Mesenchymal stem cell (in vitro differentiated cells and primary cell): ENCODE results near the gene RNFT2.

Experiments
- DNase-seq: peaks from one replicate; pipeline ENCODE4 v3.0.0-alpha.2; 2013
- H2AFZ ChIP-seq: one replicate; pipeline ENCODE4 v1.6.1; 2013; ENCODE audit warnings: low read depth, mild to moderate bottlenecking, control low read depth, inconsistent platforms, low read length, moderate library complexity
- H2AK5ac ChIP-seq: 2 replicates; pipeline ENCODE4 v1.6.1; 2013; ENCODE audit warnings: low read length, moderate library complexity, mild to moderate bottlenecking, inconsistent platforms; ENCODE audit not compliant: severe bottlenecking
- H2BK120ac ChIP-seq: one replicate; pipeline ENCODE4 v1.6.1; 2013; ENCODE audit warnings: low read depth, mild to moderate bottlenecking, inconsistent platforms, low read length, moderate library complexity
- H2BK12ac ChIP-seq, 2 experiments: one replicate each; pipeline ENCODE4 v1.6.1; 2013; ENCODE audit warnings: inconsistent platforms in 2 of 2, low read length in 2 of 2, mild to moderate bottlenecking in 2 of 2, moderate library complexity in 2 of 2, control low read depth in 1 of 2
- H2BK15ac ChIP-seq: one replicate; pipeline ENCODE4 v1.6.1; 2013; ENCODE audit warnings: mild to moderate bottlenecking, low read depth, inconsistent platforms; ENCODE audit not compliant: poor library complexity, severe bottlenecking
- H2BK5ac ChIP-seq: 2 replicates; pipeline ENCODE4 v1.6.1; 2013; ENCODE audit warnings: low read depth, mild to moderate bottlenecking, low read length, control low read depth, inconsistent platforms; ENCODE audit not compliant: poor library complexity, severe bottlenecking
- H3K14ac ChIP-seq, 2 experiments: one replicate each; pipeline ENCODE4 v1.6.1; 2013; ENCODE audit warnings: inconsistent platforms in 2 of 2, low read length in 2 of 2, control low read depth in 1 of 2, mild to moderate bottlenecking in 1 of 2, moderate library complexity in 1 of 2
- H3K18ac ChIP-seq, 2 experiments: one replicate each; pipeline ENCODE4 v1.6.1; 2013; ENCODE audit warnings: inconsistent platforms in 2 of 2, low read length in 2 of 2, control low read depth in 1 of 2, low read depth in 1 of 2, mild to moderate bottlenecking in 1 of 2
- H3K23ac ChIP-seq, 2 experiments: one replicate each; pipeline ENCODE4 v1.6.1; 2013; ENCODE audit warnings: inconsistent platforms in 2 of 2, low read length in 2 of 2, mild to moderate bottlenecking in 2 of 2, moderate library complexity in 2 of 2, control low read depth in 1 of 2
- H3K27ac ChIP-seq: 2 replicates; pipeline ENCODE4 v1.5.1; 2013; ENCODE audit warnings: mild to moderate bottlenecking, moderate library complexity, low read length, control low read depth, inconsistent platforms; ENCODE audit not compliant: poor library complexity, severe bottlenecking
- H3K27me3 ChIP-seq, 2 experiments: 2 replicates each; pipeline versions ENCODE4 v1.6.1 to v1.7.0; 2013; ENCODE audit warnings: low read length in 2 of 2, mild to moderate bottlenecking in 2 of 2, moderate library complexity in 2 of 2, control low read depth in 1 of 2, inconsistent platforms in 1 of 2; ENCODE audit not compliant: control insufficient read depth in 1 of 2, insufficient read depth in 1 of 2
- H3K36me3 ChIP-seq, 2 experiments: 2 replicates each; pipeline versions ENCODE4 v1.6.1 to v1.7.0; 2013; ENCODE audit warnings: low read length in 2 of 2, control low read depth in 1 of 2, inconsistent platforms in 1 of 2, low read depth in 1 of 2, mild to moderate bottlenecking in 1 of 2; ENCODE audit not compliant: insufficient read depth in 2 of 2, control insufficient read depth in 1 of 2
- H3K4ac ChIP-seq, 2 experiments: one replicate each; pipeline ENCODE4 v1.6.1; 2013; ENCODE audit warnings: inconsistent platforms in 2 of 2, low read length in 2 of 2, mild to moderate bottlenecking in 2 of 2, moderate library complexity in 2 of 2, control low read depth in 1 of 2, low read depth in 1 of 2
- H3K4me1 ChIP-seq: 2 replicates; pipeline ENCODE4 v1.6.1; 2013; ENCODE audit warnings: low read depth, low read length, control low read depth; ENCODE audit not compliant: control insufficient read depth, insufficient read depth
- H3K4me2 ChIP-seq: 2 replicates; pipeline ENCODE4 v1.6.1; 2013; ENCODE audit warnings: low read length, mild to moderate bottlenecking, inconsistent platforms; ENCODE audit not compliant: poor library complexity, severe bottlenecking
- H3K4me3 ChIP-seq, 2 experiments: 2 replicates each; pipeline versions ENCODE4 v1.5.1 to v1.7.0; 2013; ENCODE audit warnings: low read length in 2 of 2, mild to moderate bottlenecking in 2 of 2, control low read depth in 1 of 2, low read depth in 1 of 2; ENCODE audit not compliant: insufficient read depth in 1 of 2
- H3K79me1 ChIP-seq: replicated peaks from 2 replicates; pipeline ENCODE4 v1.6.1; 2013; ENCODE audit warnings: mild to moderate bottlenecking, control low read depth, low read length, inconsistent platforms; ENCODE audit not compliant: poor library complexity, severe bottlenecking
- H3K9ac ChIP-seq: 2 replicates; pipeline ENCODE4 v1.7.0; 2013; ENCODE audit warnings: mild to moderate bottlenecking, low read length, moderate library complexity
- H3K9me3 ChIP-seq: 2 replicates; pipeline ENCODE4 v1.7.0; 2013; ENCODE audit warnings: mild to moderate bottlenecking, low read length; ENCODE audit not compliant: control insufficient read depth
- H4K8ac ChIP-seq: one replicate; pipeline ENCODE4 v1.6.1; 2013; ENCODE audit warnings: inconsistent platforms, mild to moderate bottlenecking, low read length, moderate library complexity
- H4K91ac ChIP-seq: one replicate; pipeline ENCODE4 v1.6.1; 2013; ENCODE audit warnings: mild to moderate bottlenecking, low read length, inconsistent platforms
- WGBS: methylation state at CpG from one replicate; pipeline ENCODE4 v1.1.7; 2013; ENCODE audit warnings: mixed read lengths; 5-methylcytosine and 5-hydroxymethylcytosine counted together

Gene RNFT2

DNA sequence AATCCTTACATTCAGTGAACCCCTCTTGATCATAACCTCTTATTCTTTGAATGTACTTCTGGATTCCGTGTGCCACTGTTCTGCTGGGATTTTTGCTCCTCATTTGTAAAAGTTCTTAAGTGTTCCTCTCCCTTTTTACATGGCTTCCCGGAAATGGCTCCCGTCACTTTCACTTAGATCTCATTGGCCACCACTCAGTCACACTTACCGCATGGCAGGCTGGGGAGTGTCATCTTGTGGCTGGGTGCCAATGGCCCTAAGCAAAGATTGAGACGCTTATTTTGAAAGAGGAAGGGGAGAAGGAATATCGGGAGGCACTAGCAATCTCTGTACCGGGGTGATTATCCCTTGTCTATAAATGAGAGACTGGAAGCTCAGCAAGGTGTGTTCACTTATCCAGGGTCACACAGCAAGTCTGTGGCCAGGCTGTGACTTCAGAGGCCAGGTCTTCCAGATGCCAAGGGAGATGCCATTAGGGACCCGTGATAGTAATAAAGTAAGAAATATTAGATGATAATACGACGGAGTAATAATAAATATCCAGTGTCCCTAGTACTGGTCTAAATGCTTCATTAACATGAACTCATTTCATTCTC, 68.8 kb downstream of the RNFT2 start:
- Histone ChIP-seq H4K91ac (no peak overlapping the region), H4K8ac (no peak overlapping the region), H2AK5ac (no peak overlapping the region), H3K27ac (no peak overlapping the region), H2BK15ac (no peak overlapping the region), H2BK12ac (no peak overlapping the region), H3K4me3 (no peak overlapping the region), H3K27me3 (peaks cover 0 to 9% of the 10 kb centered on the region in 2 experiments), H3K36me3 (no peaks in the 10 kb centered on the region), H2BK120ac (no peak overlapping the region), H3K18ac (no peak overlapping the region), H3K23ac (no peak overlapping the region), H2BK5ac (no peak overlapping the region), H2AFZ (no peak overlapping the region), H3K14ac (no peak overlapping the region), H3K79me1 (no peaks in the 10 kb centered on the region), H3K4me2 (no peak overlapping the region), H3K9ac (no peak overlapping the region), H3K9me3 (no peaks in the 10 kb centered on the region), H3K4ac (no peak overlapping the region), H3K4me1 (no peaks in the 10 kb centered on the region)
- DNase-seq, result no peak
- WGBS, result 86% methylated on average over 7 of the region's 10 CpGs

DNA sequence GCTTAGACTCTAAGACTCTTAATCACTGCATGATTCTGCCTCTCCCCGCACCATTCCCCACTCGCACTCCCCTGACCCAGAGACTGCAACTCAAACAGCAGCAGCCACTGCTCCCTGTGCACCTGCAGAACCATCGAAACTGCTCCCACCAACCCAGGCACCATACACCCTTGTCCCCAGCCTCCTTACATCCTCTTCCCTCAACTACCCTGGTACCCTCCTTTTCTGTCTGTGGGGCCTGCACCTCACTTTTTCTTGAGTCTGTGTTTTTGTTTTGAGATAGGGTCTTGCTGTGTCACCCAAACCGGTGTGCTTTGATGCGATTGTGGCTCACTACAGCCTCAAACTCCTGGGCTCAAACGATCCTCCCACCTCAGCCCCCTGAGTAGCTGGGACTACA, 69.4 kb downstream of the RNFT2 start:
- Histone ChIP-seq H2BK5ac (no peak overlapping the region), H4K91ac (no peak overlapping the region), H3K79me1 (no peaks in the 10 kb centered on the region), H3K27ac (no peak overlapping the region), H3K9ac (no peak overlapping the region), H2AFZ (no peak overlapping the region), H3K9me3 (no peaks in the 10 kb centered on the region), H3K23ac (no peak overlapping the region), H3K27me3 (peaks cover 0 to 9% of the 10 kb centered on the region in 2 experiments), H3K18ac (no peak overlapping the region), H3K4me2 (no peak overlapping the region), H3K14ac (no peak overlapping the region), H3K4me1 (no peaks in the 10 kb centered on the region), H2BK120ac (no peak overlapping the region), H2AK5ac (no peak overlapping the region), H3K36me3 (no peaks in the 10 kb centered on the region), H3K4ac (no peak overlapping the region), H2BK15ac (no peak overlapping the region), H3K4me3 (no peak overlapping the region), H2BK12ac (no peak overlapping the region), H4K8ac (no peak overlapping the region)
- 92% methylated on average over 6 of the region's 6 CpGs for WGBS
- DNase-seq, result no peak

DNA sequence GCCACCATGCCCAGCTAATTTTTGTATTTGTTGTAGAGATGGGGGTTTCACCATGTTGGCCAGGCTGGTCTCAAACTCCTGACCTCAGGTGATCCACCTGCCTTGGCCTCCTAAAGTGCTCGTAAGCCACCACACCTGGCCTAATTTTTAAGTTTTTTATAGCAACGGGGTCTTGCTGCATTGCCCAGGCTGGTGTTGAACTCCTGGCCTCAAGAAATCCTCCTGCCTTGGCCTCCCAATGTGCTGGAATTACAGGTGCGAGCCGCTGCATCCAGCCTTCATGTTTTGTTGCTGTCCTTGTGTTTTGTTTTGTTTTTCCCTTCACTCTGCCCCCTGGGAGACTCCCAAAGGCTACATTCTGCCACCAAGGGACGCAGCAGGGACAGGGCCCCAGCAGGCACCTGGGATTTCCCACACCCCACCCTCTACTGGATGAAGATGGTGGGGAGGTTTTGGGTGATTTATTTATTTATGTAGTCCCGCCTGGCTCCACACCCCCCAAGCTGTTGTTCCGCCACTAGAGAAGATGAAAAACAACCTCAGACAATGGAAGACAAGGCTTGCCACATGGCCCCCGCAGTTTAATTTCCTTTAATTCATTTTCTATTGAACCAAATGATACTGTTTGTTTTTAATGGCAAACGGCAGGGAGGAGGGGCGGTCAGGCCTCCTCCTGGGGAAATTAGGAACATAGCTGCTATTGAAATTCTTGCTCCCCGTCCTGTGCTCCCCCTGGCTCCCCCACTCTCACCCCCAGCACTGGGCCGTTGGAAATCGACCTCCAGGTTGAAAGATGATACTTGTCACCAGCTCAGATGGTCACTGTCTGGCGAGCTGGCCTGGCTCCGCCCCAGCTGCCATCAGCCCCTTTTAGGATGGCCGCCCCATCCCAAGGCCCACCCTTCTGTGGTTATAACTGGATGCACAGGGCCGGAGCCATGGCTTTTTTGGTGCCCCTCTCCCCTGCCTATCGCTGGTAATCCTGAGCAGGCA, 70.3 kb downstream of the RNFT2 start:
- H3K4me2 ChIP-seq, result no peak overlapping the region
- H3K79me1 ChIP-seq, result no peaks in the 10 kb centered on the region
- H3K4me3 ChIP-seq, result no peak overlapping the region
- no peak overlapping the region for H3K27ac ChIP-seq
- H2AFZ ChIP-seq, result no peak overlapping the region
- H3K18ac ChIP-seq, result no peak overlapping the region
- H3K14ac ChIP-seq, result no peak overlapping the region
- H3K9me3 ChIP-seq, result no peaks in the 10 kb centered on the region
- peaks cover 3% of the 10 kb centered on the region for H3K4me1 ChIP-seq
- no peak overlapping the region for H3K23ac ChIP-seq
- no peak overlapping the region for H2BK15ac ChIP-seq
- no peak overlapping the region for H2BK12ac ChIP-seq
- no peak overlapping the region for H3K9ac ChIP-seq
- no peaks in the 10 kb centered on the region for H3K36me3 ChIP-seq
- 82% methylated on average over 14 of the region's 18 CpGs for WGBS
- H3K4ac ChIP-seq, result no peak overlapping the region
- no peak overlapping the region for H2BK5ac ChIP-seq
- no peak overlapping the region for H2AK5ac ChIP-seq
- DNase-seq, result no peak
- no peak overlapping the region for H4K91ac ChIP-seq
- no peak overlapping the region for H4K8ac ChIP-seq
- H2BK120ac ChIP-seq, result no peak overlapping the region
- H3K27me3 ChIP-seq, result peaks cover 0 to 9% of the 10 kb centered on the region in 2 experiments

DNA sequence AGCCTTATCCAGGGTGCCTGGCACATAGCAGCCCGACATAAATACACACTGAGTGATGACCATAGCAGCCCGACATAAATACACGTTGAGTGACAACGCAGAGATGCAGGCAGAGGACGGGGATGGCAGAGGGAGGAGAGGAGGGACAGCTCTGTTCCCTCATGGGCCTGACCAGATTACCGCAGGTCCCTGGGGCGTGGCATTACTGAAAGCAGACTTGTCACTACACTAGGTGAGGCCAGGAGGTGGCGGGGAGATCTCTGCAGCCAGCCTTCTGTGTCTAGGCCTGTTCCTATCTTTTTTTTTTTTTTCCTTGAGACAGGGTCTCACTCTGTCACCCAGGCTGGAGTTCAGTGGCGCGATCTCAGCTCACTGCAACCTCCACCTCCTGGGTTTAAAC, 74.1 kb downstream of the RNFT2 start:
- Histone ChIP-seq H3K27me3 (peaks cover 0 to 4% of the 10 kb centered on the region in 2 experiments), H3K4ac (no peak overlapping the region), H3K18ac (no peak overlapping the region), H2BK12ac (no peak overlapping the region), H2AK5ac (no peak overlapping the region), H3K4me2 (no peak overlapping the region), H3K9me3 (no peaks in the 10 kb centered on the region), H3K4me3 (no peak overlapping the region), H3K36me3 (no peaks in the 10 kb centered on the region), H2AFZ (no peak overlapping the region), H3K9ac (no peak overlapping the region), H4K91ac (no peak overlapping the region), H4K8ac (no peak overlapping the region), H2BK5ac (no peak overlapping the region), H3K14ac (no peak overlapping the region), H2BK15ac (no peak overlapping the region), H2BK120ac (no peak overlapping the region), H3K27ac (no peak overlapping the region), H3K79me1 (no peaks in the 10 kb centered on the region), H3K23ac (no peak overlapping the region), H3K4me1 (peaks cover 3% of the 10 kb centered on the region)
- 93% methylated on average over 10 of the region's 10 CpGs for WGBS
- no peak for DNase-seq
